A549 (cell line): Measurements from ENCODE around the gene ARHGDIB.

ENCODE experiments used
- BCL3 ChIP-seq: fragments of >200 bp; sonication (Bioruptor Twin); formaldehyde crosslinking; IDR thresholded peaks from 3 replicates; pipeline ENCODE4 v1.6.1; 2016
- EP300 ChIP-seq, 2 experiments: fragments of >200 bp; sonication (Bioruptor Twin); formaldehyde crosslinking; IDR thresholded peaks; 2 replicates in 1 of 2; 3 replicates in 1 of 2; pipeline ENCODE4 v1.6.1; 2016 to 2017
- FOXS1 ChIP-seq: fragments of 250-450 bp; sonication (Bioruptor Pico); IDR thresholded peaks from 2 replicates; pipeline ENCODE4 v1.5.0; 2020; ENCODE audit warnings: mild to moderate bottlenecking, moderate library complexity
- JUN ChIP-seq, 2 experiments: fragments of >200 bp; sonication (Bioruptor Twin); formaldehyde crosslinking; IDR thresholded peaks; 2 replicates in 1 of 2; 3 replicates in 1 of 2; pipeline ENCODE4 v1.6.1; 2016 to 2017
- POLR2A ChIP-seq: IDR thresholded peaks from 2 replicates; pipeline ENCODE4 v1.6.1; 2012; ENCODE audit warnings: mild to moderate bottlenecking, low read length
- POLR2AphosphoS2 ChIP-seq: conservative IDR thresholded peaks from 2 replicates; pipeline ENCODE4 v1.6.1; 2012; ENCODE audit warnings: low read length, improper control_type of control experiment, inconsistent platforms
- TP53 ChIP-seq: fragments of 250-450 bp; sonication (Bioruptor Pico); IDR thresholded peaks from 2 replicates; pipeline ENCODE4 v1.5.0; 2021; ENCODE audit warnings: mild to moderate bottlenecking, moderate library complexity

- no peak for TF ChIP-seq JUN (IDR thresholded peaks at IDR 0.05)
- TF ChIP-seq POLR2AphosphoS2 = no peak
- no peak for TF ChIP-seq EP300 (IDR thresholded peaks at IDR 0.05)
- no peak for TF ChIP-seq TP53 (CRISPR knock-in tag)
- TF ChIP-seq POLR2A = no peak
- no peak for TF ChIP-seq BCL3
- no peak for TF ChIP-seq FOXS1 (CRISPR knock-in tag)
Measured at GRCh38 chr12:14979468-14979867, 18.1 kb upstream of the ARHGDIB start.
